ENCODE measurements around the gene FAM184A. TPM values are rescaled to one million over a fixed set of nuclear protein-coding genes. Genes with fewer than 3 reads are reported as not detected.

The FAM184A gene
- total and polyA plus RNA-seq, 2 experiments from 2014 or later: 13.7 to 18.6 TPM

- no peak for TF ChIP-seq ZNF462 (CRISPR knock-in tag; IDR thresholded peaks at IDR 0.05)
- no peak for TF ChIP-seq ZNF114 (CRISPR knock-in tag; IDR thresholded peaks at IDR 0.05)
- TF ChIP-seq REST (IDR thresholded peaks at IDR 0.05; ENCODE audit: unreplicated experiment): no peak
- TF ChIP-seq EZH2phosphoT487 (IDR thresholded peaks at IDR 0.05; ENCODE audit: unreplicated experiment): no peak
- no peak for TF ChIP-seq ZNF331 (CRISPR knock-in tag; IDR thresholded peaks at IDR 0.05; ENCODE audit: low read depth)
- no peak for TF ChIP-seq STAT1 (IDR thresholded peaks at IDR 0.05; ENCODE audit: unreplicated experiment)
- no peak for TF ChIP-seq EZH2 (IDR thresholded peaks at IDR 0.05; ENCODE audit: low read depth, unreplicated experiment)
- TF ChIP-seq POLR2AphosphoS5 (IDR thresholded peaks at IDR 0.05; ENCODE audit: low read depth): no peak
- no peak for TF ChIP-seq CREB1 (CRISPR knock-in tag; IDR thresholded peaks at IDR 0.05; ENCODE audit: low read depth)
These were observed 96.4 kb downstream of the FAM184A start (continued) for GRCh38 chr6:118981884-118982574.

Data from GM23338 (cell line).